Erythroblast (primary cell): ENCODE data around the gene ANKMY1.

Experiments used
- GATA1 ChIP-seq: IDR thresholded peaks from 2 replicates; pipeline ENCODE4 v1.6.1; 2011; ENCODE audit warnings: low read depth, mild to moderate bottlenecking, control low read depth, low read length, moderate library complexity
- POLR2A ChIP-seq: IDR thresholded peaks from 2 replicates; pipeline ENCODE4 v1.6.1; 2011; ENCODE audit warnings: mild to moderate bottlenecking, low read length

- no peak for TF ChIP-seq POLR2A
- no peak for TF ChIP-seq GATA1
These were observed 54.4 kb downstream of the ANKMY1 start for GRCh38 chr2:240503375-240503774.
